Stomach (tissue), 4 donors: ENCODE results near the gene KCNMB3.

Experiments
- POLR2A ChIP-seq, 4 donors: fragments of 450-650 bp; IDR thresholded peaks; one replicate each; pipeline ENCODE4 v1.6.1; 2016; ENCODE audit warnings: antibody characterized with exemption in 4 of 4, control low read depth in 2 of 4, mild to moderate bottlenecking in 1 of 4, moderate library complexity in 1 of 4
- POLR2AphosphoS5 ChIP-seq, 3 donors: sonication (generic); formaldehyde crosslinking; IDR thresholded peaks; one replicate each; pipeline ENCODE4 v1.6.1; 2016; ENCODE audit warnings: antibody characterized with exemption in 3 of 3
- TF ChIP-seq, protein P1 (sequence below), 7 experiments: fragments of 450-650 bp in 4 of 7; fragments of 200-600 bp in 3 of 7; sonication (generic) in 3 of 7; IDR thresholded peaks; one replicate each; pipeline ENCODE4 v1.5.1; 2016 to 2019; ENCODE audit warnings: antibody characterized with exemption in 7 of 7, control low read depth in 2 of 7, mild to moderate bottlenecking in 1 of 7

DNA sequence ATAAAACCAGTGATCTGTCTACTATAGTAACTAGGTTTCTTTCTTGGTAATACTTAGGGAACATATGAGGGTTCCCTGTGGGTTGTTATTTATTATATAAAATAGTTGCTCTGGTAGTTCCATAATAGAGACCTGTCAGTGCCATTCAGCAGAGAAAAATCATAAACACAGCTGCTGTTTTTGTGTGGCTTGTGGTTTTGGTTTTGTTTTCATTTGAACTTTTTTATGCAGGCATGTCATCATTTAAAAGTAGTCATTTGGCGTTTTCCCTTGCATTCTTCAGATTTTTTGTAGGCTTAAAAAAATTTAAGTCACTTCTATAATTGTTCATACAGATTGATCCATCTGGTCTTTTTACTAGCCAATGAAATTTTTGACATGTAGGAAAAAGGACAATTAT, 54.8 kb downstream of the KCNMB3 start:
- TF ChIP-seq POLR2AphosphoS5 (IDR thresholded peaks at IDR 0.05) (no peak), POLR2A (IDR thresholded peaks at IDR 0.05) (no peak)
- TF ChIP-seq, protein P1, sequence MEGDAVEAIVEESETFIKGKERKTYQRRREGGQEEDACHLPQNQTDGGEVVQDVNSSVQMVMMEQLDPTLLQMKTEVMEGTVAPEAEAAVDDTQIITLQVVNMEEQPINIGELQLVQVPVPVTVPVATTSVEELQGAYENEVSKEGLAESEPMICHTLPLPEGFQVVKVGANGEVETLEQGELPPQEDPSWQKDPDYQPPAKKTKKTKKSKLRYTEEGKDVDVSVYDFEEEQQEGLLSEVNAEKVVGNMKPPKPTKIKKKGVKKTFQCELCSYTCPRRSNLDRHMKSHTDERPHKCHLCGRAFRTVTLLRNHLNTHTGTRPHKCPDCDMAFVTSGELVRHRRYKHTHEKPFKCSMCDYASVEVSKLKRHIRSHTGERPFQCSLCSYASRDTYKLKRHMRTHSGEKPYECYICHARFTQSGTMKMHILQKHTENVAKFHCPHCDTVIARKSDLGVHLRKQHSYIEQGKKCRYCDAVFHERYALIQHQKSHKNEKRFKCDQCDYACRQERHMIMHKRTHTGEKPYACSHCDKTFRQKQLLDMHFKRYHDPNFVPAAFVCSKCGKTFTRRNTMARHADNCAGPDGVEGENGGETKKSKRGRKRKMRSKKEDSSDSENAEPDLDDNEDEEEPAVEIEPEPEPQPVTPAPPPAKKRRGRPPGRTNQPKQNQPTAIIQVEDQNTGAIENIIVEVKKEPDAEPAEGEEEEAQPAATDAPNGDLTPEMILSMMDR (IDR thresholded peaks at IDR 0.05), result no peak
